K562 (cell line): ENCODE data around the gene RTBDN. TPM values are rescaled to one million over a fixed set of nuclear protein-coding genes. Genes with fewer than 3 reads are reported as not detected.

Experiments
- E2F5 ChIP-seq: sonication (generic); formaldehyde crosslinking; IDR thresholded peaks from 2 replicates; pipeline ENCODE4 v1.8.0; 2022; ENCODE audit warnings: mild to moderate bottlenecking, missing genetic modification reagents
- FUS ChIP-seq: fragments of 200-400 bp; formaldehyde crosslinking; optimal IDR thresholded peaks from 2 replicates; pipeline ENCODE3; 2017; ENCODE audit warnings: low read depth, low read length
- HOXB6 ChIP-seq: fragments of 250-450 bp; sonication (Bioruptor Pico); IDR thresholded peaks from 2 replicates; pipeline ENCODE4 v1.5.1; 2022; ENCODE audit warnings: mild to moderate bottlenecking, borderline replicate concordance
- IFI16 ChIP-seq: fragments of 250-450 bp; sonication (Bioruptor Pico); IDR thresholded peaks from 2 replicates; pipeline ENCODE4 v2.1.2; 2022; ENCODE audit warnings: mild to moderate bottlenecking, inconsistent platforms
- ILK ChIP-seq: fragments of 450-650 bp; IDR thresholded peaks from 2 replicates; pipeline ENCODE4 v1.6.1; 2016; ENCODE audit warnings: missing genetic modification characterization, low read depth, mild to moderate bottlenecking, missing compliant biosample characterization, moderate library complexity, borderline replicate concordance
- MAZ ChIP-seq, 2 experiments: fragments of 450-650 bp in 1 of 2; sonication (generic) in 1 of 2; formaldehyde crosslinking; IDR thresholded peaks in 1 of 2; conservative IDR thresholded peaks in 1 of 2; 2 replicates each; pipeline versions ENCODE4 v1.4.0 to v1.5.0; 2020; ENCODE audit warnings: mild to moderate bottlenecking in 1 of 2, missing genetic modification reagents in 1 of 2
- MITF ChIP-seq: IDR thresholded peaks from 2 replicates; pipeline ENCODE4 v1.6.1; 2014; ENCODE audit warnings: antibody characterized with exemption
- PKNOX1 ChIP-seq: fragments of 450-650 bp; IDR thresholded peaks from 2 replicates; pipeline ENCODE4 v1.6.1; 2016
- RBBP5 ChIP-seq: fragments of 200-600 bp; sonication (generic); IDR thresholded peaks from 2 replicates; pipeline ENCODE4 v1.6.1; 2012; ENCODE audit warnings: borderline replicate concordance, mild to moderate bottlenecking, low read length, control low read depth, inconsistent platforms; ENCODE audit not compliant: insufficient read depth, poor library complexity, severe bottlenecking
- RREB1 ChIP-seq: fragments of 250-450 bp; sonication (Bioruptor Pico); IDR thresholded peaks from 2 replicates; pipeline ENCODE4 v1.4.0; 2020
- STAT5A ChIP-seq: IDR thresholded peaks from 2 replicates; pipeline ENCODE4 v1.6.1; 2012; ENCODE audit warnings: low read length, inconsistent platforms, borderline replicate concordance
- TBP ChIP-seq: optimal IDR thresholded peaks from 2 replicates; pipeline ENCODE3; 2011; ENCODE audit warnings: low read depth, low read length, improper control_type of control experiment
- ZBTB49 ChIP-seq: sonication (generic); formaldehyde crosslinking; IDR thresholded peaks from 2 replicates; pipeline ENCODE4 v1.8.0; 2022; ENCODE audit warnings: missing genetic modification reagents, mild to moderate bottlenecking, borderline replicate concordance
- ZNF224 ChIP-seq: sonication (generic); formaldehyde crosslinking; IDR thresholded peaks from 2 replicates; pipeline ENCODE4 v1.8.0; 2022; ENCODE audit warnings: mild to moderate bottlenecking, missing genetic modification reagents
- polyA plus RNA-seq, 8 experiments: library from polyadenylated mRNA; depleted of rRNA in 4 of 8; stranded (reverse) in 5 of 8; unstranded in 3 of 8; fragments of >200 nt; fragmentation: Nextera tagmentation in 2 of 8; fragmentation: Illumina TruSeq in 1 of 8; extraction: Ambion mirVana in 2 of 8; extraction: Trizol in 1 of 8; gene quantifications; 2 replicates each; pipeline versions ENCODE4 v1.2.1 to v1.2.3, GENCODE V29; 2011 to 2014; ENCODE audit warnings: inconsistent platforms in 1 of 8, missing spikeins in 1 of 8
- total RNA-seq, 7 experiments: library from RNA; depleted of rRNA in 6 of 7; stranded (reverse); fragments of >200 nt in 6 of 7; fragmentation: Illumina TruSeq in 2 of 7; extraction: Trizol in 2 of 7; gene quantifications; 2 replicates each; pipeline versions ENCODE4 v1.2.1 to v1.2.3, GENCODE V29; 2011 to 2021; ENCODE audit warnings: low replicate concordance in 1 of 7

RTBDN gene
- total and polyA plus RNA-seq, 9 of the 15 experiments (the other 6 are each of a cell fraction or from before 2014, with no cell fraction given): 0.20 to 2.3 (median 0.72) TPM; not detected in 1

- TF ChIP-seq RREB1 (CRISPR knock-in tag) (peak; percentile 45; the same call in 1 of the 2 replicates), HOXB6 (no peak), STAT5A (no peak), FUS (no peak), ZNF224 (CRISPR knock-in tag) (no peak), RBBP5 (no peak), IFI16 (CRISPR knock-in tag) (no peak), E2F5 (no peak), PKNOX1 (peak; percentile 51), TBP (no peak), ZBTB49 (CRISPR knock-in tag) (no peak), MITF (no peak), ILK (tag) (no peak), MAZ (CRISPR knock-in tag; conservative IDR thresholded peaks at IDR 0.05 in 1 of 2, IDR thresholded peaks at IDR 0.05 in 1 of 2) (peak in 1 of 2 experiments; percentile 80; a peak in 2 of 4 replicates)
These were observed 55.0 kb downstream of the RTBDN start (continued) for GRCh38 chr19:12779162-12779993.
